ENCODE results near the gene REM2.

The REM2 gene

GRCh38 chr14:22932146-22932545, 49.1 kb downstream of the REM2 start:
- no peak for DNase-seq

- DNase-seq: no peak
Observed at GRCh38 chr14:22935156-22935555, 52.1 kb downstream of the REM2 start.
